Measurements from ENCODE around the gene CASQ2. TPM values are rescaled to one million over a fixed set of nuclear protein-coding genes. Genes with fewer than 3 reads are reported as not detected.
"Not testable (repeated sequence)": the region's sequence is repeated elsewhere in the genome, so short reads cannot be mapped to it uniquely, and the experiment has no call there.

Gene CASQ2
- polyA plus RNA-seq, 4 donors, result 0.42 to 0.75 (median 0.60) TPM

- DNase-seq (ENCODE audit: low read depth in 4 of 4, low spot score in 2 of 4), result no peak
These were observed 13.3 kb upstream of the CASQ2 start for GRCh38 chr1:115781851-115782250.

GRCh38 chr1:115781343-115781742 is 12.8 kb upstream of the CASQ2 start:
- DNase-seq (ENCODE audit: low read depth in 4 of 4, low spot score in 2 of 4), result no peak

GRCh38 chr1:115780655-115781054 is 12.1 kb upstream of the CASQ2 start:
- DNase-seq (ENCODE audit: low read depth in 4 of 4, low spot score in 2 of 4), result not testable (repeated sequence)

GRCh38 chr1:115779075-115779474 is 10.6 kb upstream of the CASQ2 start:
- not testable (repeated sequence) for DNase-seq (ENCODE audit: low read depth in 4 of 4, low spot score in 2 of 4)

GRCh38 chr1:115771847-115772457 is 3.4 kb upstream of the CASQ2 start:
- peak; percentile 51 to 86 (median 74) for DNase-seq (ENCODE audit: low read depth in 4 of 4, low spot score in 2 of 4)

GRCh38 chr1:115771094-115771846 is 2.8 kb upstream of the CASQ2 start:
- DNase-seq (ENCODE audit: low read depth in 4 of 4, low spot score in 2 of 4), result no peak

GRCh38 chr1:115767403-115767802 is 1.1 kb downstream of the CASQ2 start:
- no peak for DNase-seq (ENCODE audit: low read depth in 4 of 4, low spot score in 2 of 4)

GRCh38 chr1:115765091-115765490 is 3.4 kb downstream of the CASQ2 start:
- DNase-seq (ENCODE audit: low read depth in 4 of 4, low spot score in 2 of 4), result no peak

- DNase-seq (ENCODE audit: low read depth in 4 of 4, low spot score in 2 of 4), result no peak
These were observed 4.0 kb downstream of the CASQ2 start for GRCh38 chr1:115764541-115764940.

GRCh38 chr1:115762779-115763178 is 5.7 kb downstream of the CASQ2 start:
- DNase-seq (ENCODE audit: low read depth in 4 of 4, low spot score in 2 of 4), result no peak

- DNase-seq (ENCODE audit: low read depth in 4 of 4, low spot score in 2 of 4), result no peak
These were observed 6.8 kb downstream of the CASQ2 start for GRCh38 chr1:115761601-115762302.

- no peak for DNase-seq (ENCODE audit: low read depth in 4 of 4, low spot score in 2 of 4)
These were observed 10.7 kb downstream of the CASQ2 start for GRCh38 chr1:115757856-115758255.

- DNase-seq (ENCODE audit: low read depth in 4 of 4, low spot score in 2 of 4), result no peak
These were observed 11.2 kb downstream of the CASQ2 start for GRCh38 chr1:115757326-115757725.

- DNase-seq (ENCODE audit: low read depth in 4 of 4, low spot score in 2 of 4), result no peak
These were observed 12.8 kb downstream of the CASQ2 start for GRCh38 chr1:115755456-115756370.

GRCh38 chr1:115753830-115754229 is 14.7 kb downstream of the CASQ2 start:
- no peak for DNase-seq (ENCODE audit: low read depth in 4 of 4, low spot score in 2 of 4)

- no peak for DNase-seq (ENCODE audit: low read depth in 4 of 4, low spot score in 2 of 4)
These were observed 15.2 kb downstream of the CASQ2 start for GRCh38 chr1:115753361-115753760.

GRCh38 chr1:115748401-115749150 is 19.9 kb downstream of the CASQ2 start:
- DNase-seq (ENCODE audit: low read depth in 4 of 4, low spot score in 2 of 4), result no peak

- no peak for DNase-seq (ENCODE audit: low read depth in 4 of 4, low spot score in 2 of 4)
These were observed 22.4 kb downstream of the CASQ2 start for GRCh38 chr1:115746021-115746690.

- DNase-seq (ENCODE audit: low read depth in 4 of 4, low spot score in 2 of 4), result no peak
These were observed 23.8 kb downstream of the CASQ2 start for GRCh38 chr1:115744646-115745275.

Measured in left renal cortex interstitium (tissue), 4 donors.